Activated CD8-positive, alpha-beta memory T cell treated with anti-CD3 and anti-CD28 coated beads for 24 hours (primary cell): ENCODE results near the gene SORCS2.

Experiments
- DNase-seq: peaks from one replicate; pipeline ENCODE4 v3.0.0-alpha.2; 2020

Gene SORCS2

GRCh38 chr4:7295197-7295910 lies 103.0 kb downstream of the SORCS2 start:
- no peak for DNase-seq

GRCh38 chr4:7295911-7296660 lies 103.7 kb downstream of the SORCS2 start:
- DNase-seq: no peak

GRCh38 chr4:7296661-7297335 lies 104.5 kb downstream of the SORCS2 start:
- no peak for DNase-seq

GRCh38 chr4:7297374-7297773 lies 105.0 kb downstream of the SORCS2 start:
- DNase-seq: no peak

GRCh38 chr4:7297881-7298280 lies 105.5 kb downstream of the SORCS2 start:
- no peak for DNase-seq

- DNase-seq: no peak
Measured at GRCh38 chr4:7298619-7299009, 106.3 kb downstream of the SORCS2 start.

- DNase-seq: no peak
Measured at GRCh38 chr4:7299010-7299907, 106.9 kb downstream of the SORCS2 start.

GRCh38 chr4:7299908-7300710 lies 107.8 kb downstream of the SORCS2 start:
- DNase-seq: no peak

- DNase-seq: no peak
Measured at GRCh38 chr4:7300711-7301095, 108.4 kb downstream of the SORCS2 start.

GRCh38 chr4:7301126-7301785 lies 108.9 kb downstream of the SORCS2 start:
- DNase-seq: no peak

GRCh38 chr4:7301846-7302630 lies 109.7 kb downstream of the SORCS2 start:
- DNase-seq: no peak

GRCh38 chr4:7302781-7303404 lies 110.6 kb downstream of the SORCS2 start:
- DNase-seq: no peak

GRCh38 chr4:7303561-7303960 lies 111.2 kb downstream of the SORCS2 start:
- DNase-seq: no peak

GRCh38 chr4:7304436-7304835 lies 112.1 kb downstream of the SORCS2 start:
- DNase-seq: no peak

- DNase-seq: no peak
Measured at GRCh38 chr4:7306021-7306965, 114.0 kb downstream of the SORCS2 start.

GRCh38 chr4:7306986-7307385 lies 114.6 kb downstream of the SORCS2 start:
- DNase-seq: no peak

GRCh38 chr4:7307394-7308099 lies 115.2 kb downstream of the SORCS2 start:
- DNase-seq: no peak

- no peak for DNase-seq
Measured at GRCh38 chr4:7309181-7309580, 116.8 kb downstream of the SORCS2 start.
